GM12878 (cell line): ENCODE measurements around the gene SKOR2. TPM values are rescaled to one million over a fixed set of nuclear protein-coding genes. Genes with fewer than 3 reads are reported as not detected.

Experiments
- ATAC-seq: fragments of 200-7000 bp; cut with Tn5 transposase; 3 replicates; pipeline ENCODE4 v1.9.1; 2020; ENCODE audit warnings: mild to moderate bottlenecking, moderate library complexity
- BruUV-seq: library from RNA; stranded (reverse); fragments of 400-500 nt; replicated peaks from 2 replicates; lab custom pipeline; 2021; lab: Mats Ljungman, UMichigan
- CTCF ChIA-PET: fragments of 300-600 bp; sonication (Branson Sonifier 250); formaldehyde crosslinking; extraction: SDS; loops from one replicate; lab custom pipeline; 2021; ENCODE audit warnings: inconsistent platforms; lab: Yijun Ruan, JAX
- POLR2A ChIA-PET: fragments of 350-600 bp; formaldehyde crosslinking; extraction: SDS; loops from one replicate; lab custom pipeline; 2021; ENCODE audit warnings: inconsistent platforms; lab: Charles Lee
- RAD21 ChIA-PET: fragments of 300-600 bp; sonication (Branson Sonifier 250); formaldehyde crosslinking; loops from one replicate; lab custom pipeline; 2023; ENCODE audit warnings: antibody characterized with exemption; ENCODE audit not compliant: unreplicated experiment; lab: Charles Lee
- SMC1A ChIA-PET: fragments of 300-600 bp; sonication (Branson Sonifier 250); formaldehyde crosslinking; loops from one replicate; lab custom pipeline; 2023; ENCODE audit not compliant: unreplicated experiment, uncharacterized antibody; lab: Charles Lee
- DNase-seq: peaks from one replicate; pipeline ENCODE4 v3.0.0-alpha.2; 2011; ENCODE audit warnings: low read depth, low spot score
- FAIRE-seq: peaks from 3 replicates; lab custom pipeline; 2011; peaks lifted over from hg19 to GRCh38; lab: Jason Lieb, UNC
- H2AFZ ChIP-seq: 2 replicates; pipeline ENCODE4 v1.6.0; 2011; ENCODE audit warnings: low read depth, low read length, control low read depth; ENCODE audit not compliant: control insufficient read depth
- H3K27ac ChIP-seq: 2 replicates; pipeline ENCODE4 v1.5.1; 2011; ENCODE audit warnings: control low read depth; ENCODE audit not compliant: control insufficient read depth, insufficient read depth
- H3K27me3 ChIP-seq, 2 experiments: replicated peaks in 1 of 2; 2 replicates each; pipeline versions ENCODE4 v1.6.0 to v1.6.1; 2011; ENCODE audit warnings: low read length in 1 of 2; ENCODE audit not compliant: control insufficient read depth in 2 of 2, insufficient read depth in 2 of 2
- H3K36me3 ChIP-seq, 2 experiments: 2 replicates each; pipeline ENCODE4 v1.5.1; 2011; ENCODE audit warnings: low read length in 1 of 2; ENCODE audit not compliant: control insufficient read depth in 2 of 2, insufficient read depth in 2 of 2
- H3K4me1 ChIP-seq: 2 replicates; pipeline ENCODE4 v1.6.1; 2011; ENCODE audit warnings: mild to moderate bottlenecking, low read length, moderate library complexity, mixed read lengths; ENCODE audit not compliant: control insufficient read depth, insufficient read depth
- H3K4me2 ChIP-seq: 2 replicates; pipeline ENCODE4 v1.6.0; 2011; ENCODE audit warnings: control low read depth; ENCODE audit not compliant: control insufficient read depth, insufficient read depth
- H3K4me3 ChIP-seq: fragments of 200-600 bp; sonication (generic); 2 replicates; pipeline ENCODE4 v1.5.1; 2016
- H3K79me2 ChIP-seq: 2 replicates; pipeline ENCODE4 v1.6.0; 2011; ENCODE audit warnings: low read length; ENCODE audit not compliant: control insufficient read depth, insufficient read depth
- H3K9ac ChIP-seq: 2 replicates; pipeline ENCODE4 v1.8.0; 2011; ENCODE audit warnings: low read length, control low read depth, mixed read lengths; ENCODE audit not compliant: control insufficient read depth, insufficient read depth
- H3K9me3 ChIP-seq: replicated peaks from 3 replicates; pipeline ENCODE4 v1.5.1; 2011; ENCODE audit warnings: mild to moderate bottlenecking, low read length; ENCODE audit not compliant: control insufficient read depth, insufficient read depth
- H4K20me1 ChIP-seq: 2 replicates; pipeline ENCODE4 v1.6.0; 2011; ENCODE audit not compliant: control insufficient read depth, insufficient read depth
- ATF7 ChIP-seq: fragments of 450-650 bp; IDR thresholded peaks from 2 replicates; pipeline ENCODE4 v1.6.1; 2016; ENCODE audit warnings: low read depth, mild to moderate bottlenecking
- CBX3 ChIP-seq: fragments of 200-600 bp; sonication (generic); IDR thresholded peaks from 2 replicates; pipeline ENCODE4 v1.6.1; 2016; ENCODE audit warnings: low read depth, borderline replicate concordance
- HCFC1 ChIP-seq: fragments of 150-350 bp; IDR thresholded peaks from 2 replicates; pipeline ENCODE4 v1.6.1; 2014; ENCODE audit warnings: low read length
- KAT2A ChIP-seq: conservative IDR thresholded peaks from 2 replicates; pipeline ENCODE4 v1.6.1; 2011; ENCODE audit warnings: low read depth, low read length; ENCODE audit not compliant: control insufficient read depth
- NBN ChIP-seq: fragments of 450-650 bp; IDR thresholded peaks from 2 replicates; pipeline ENCODE4 v1.6.1; 2016
- NR2C1 ChIP-seq: fragments of 450-650 bp; IDR thresholded peaks from 2 replicates; pipeline ENCODE4 v1.6.1; 2017; ENCODE audit warnings: antibody characterized with exemption, mild to moderate bottlenecking, moderate library complexity
- NRF1 ChIP-seq: conservative IDR thresholded peaks from 2 replicates; pipeline ENCODE4 v1.6.1; 2011; ENCODE audit warnings: mild to moderate bottlenecking, low read depth, low read length, improper control_type of control experiment
- SPI1 ChIP-seq: IDR thresholded peaks from 2 replicates; pipeline ENCODE4 v1.6.1; 2011; ENCODE audit warnings: low read depth, mild to moderate bottlenecking, low read length, moderate library complexity, borderline replicate concordance; ENCODE audit not compliant: insufficient read depth
- STAT1 ChIP-seq: fragments of 450-650 bp; conservative IDR thresholded peaks from 2 replicates; pipeline ENCODE4 v1.6.1; 2014; ENCODE audit warnings: antibody characterized with exemption, mild to moderate bottlenecking
- SUZ12 ChIP-seq: fragments of 200-600 bp; sonication (generic); IDR thresholded peaks from one replicate; pipeline ENCODE4 v1.6.1; 2018; ENCODE audit warnings: antibody characterized with exemption, mild to moderate bottlenecking; ENCODE audit not compliant: unreplicated experiment
- ZNF274 ChIP-seq: IDR thresholded peaks from one replicate; pipeline ENCODE4 v1.8.0; 2011; ENCODE audit not compliant: insufficient read length, insufficient read depth
- WGBS: methylation state at CpG from one replicate; pipeline ENCODE4 v1.1.6; 2016; ENCODE audit warnings: low lambda C conversion rate; ENCODE audit not compliant: insufficient replicate concordance, insufficient coverage; ENCODE audit errors: missing lambda C conversion rate; 5-methylcytosine and 5-hydroxymethylcytosine counted together
- in situ Hi-C: fragments of 300-500 bp; cut with MboI; formaldehyde crosslinking; loops from 9 replicates; pipeline ENCODE4 v1.14.3; 2018; ENCODE audit warnings: mixed read lengths
- intact Hi-C: fragments of 100-400 bp; cut with micrococcal nuclease; formaldehyde crosslinking; loops from one replicate; pipeline ENCODE4 v1.14.2; 2022; ENCODE audit not compliant: unreplicated experiment
- polyA plus RNA-seq, 11 experiments: library from polyadenylated mRNA; depleted of rRNA in 4 of 11; unstranded in 6 of 11; stranded (reverse) in 5 of 11; fragments of >200 nt; fragmentation: Nextera tagmentation in 4 of 11; fragmentation: Illumina TruSeq in 1 of 11; extraction: Ambion mirVana in 4 of 11; extraction: Trizol in 1 of 11; gene quantifications; 1 replicate in 1 of 11; 2 replicates in 10 of 11; pipeline versions ENCODE4 v1.2.1 to v1.2.3, GENCODE V29; 2011 to 2016; ENCODE audit warnings: inconsistent platforms in 2 of 11, missing spikeins in 2 of 11, low read depth in 1 of 11
- total RNA-seq, 4 experiments: library from RNA; depleted of rRNA in 3 of 4; stranded (reverse); fragments of >200 nt in 3 of 4; fragmentation: Illumina TruSeq in 1 of 4; extraction: Trizol in 1 of 4; gene quantifications; 2 replicates each; pipeline versions ENCODE4 v1.2.1 to v1.2.3, GENCODE V29; 2013 to 2021
- TF ChIP-seq, protein P1 (sequence below): IDR thresholded peaks from 2 replicates; pipeline ENCODE4 v1.6.1; 2012; ENCODE audit warnings: mild to moderate bottlenecking, low read depth, low read length
- TF ChIP-seq, protein P2 (sequence below): fragments of 450-650 bp; IDR thresholded peaks from 2 replicates; pipeline ENCODE4 v1.6.1; 2018; ENCODE audit warnings: mild to moderate bottlenecking, low read depth, moderate library complexity; ENCODE audit not compliant: partially characterized antibody

The SKOR2 gene
- total and polyA plus RNA-seq, 10 of the 15 experiments (the other 5 are each of a cell fraction or from before 2014, with no cell fraction given), result not detected

DNA sequence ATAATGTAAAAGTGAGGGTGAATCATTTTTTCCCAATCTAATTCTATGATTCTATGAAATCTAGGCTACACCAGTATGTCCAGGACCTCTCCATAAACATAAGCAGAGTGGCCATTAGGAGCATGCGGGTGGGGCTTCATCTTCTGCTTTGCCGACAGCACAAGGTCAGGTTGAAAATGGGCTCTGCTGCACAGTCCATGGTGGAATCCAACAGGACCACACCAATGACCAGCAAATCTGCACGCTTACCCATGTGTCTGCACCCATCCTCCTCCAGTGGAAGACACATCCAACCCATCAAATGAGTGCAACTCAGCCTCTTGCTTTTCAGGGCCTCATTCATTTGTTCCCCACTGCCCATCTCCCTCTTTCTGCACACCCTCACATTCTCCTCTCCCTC, 43.3 kb upstream of the SKOR2 start:
- FAIRE-seq, result no peak

More for the DNA sequence above, 43.3 kb upstream of the SKOR2 start:
- H3K4me1 ChIP-seq, result no peaks in the 10 kb centered on the region
- CTCF ChIA-PET, result no interaction called here
- no peaks in the 10 kb centered on the region for H3K79me2 ChIP-seq
- no peak overlapping the region for H3K9ac ChIP-seq
- H3K9me3 ChIP-seq, result no peaks in the 10 kb centered on the region
- no peak overlapping the region for H3K27ac ChIP-seq
- POLR2A ChIA-PET, result no interaction called here
- whole genome bisulfite sequencing, result 67% methylated on average over 3 of the region's 3 CpGs
- TF ChIP-seq, protein P1, sequence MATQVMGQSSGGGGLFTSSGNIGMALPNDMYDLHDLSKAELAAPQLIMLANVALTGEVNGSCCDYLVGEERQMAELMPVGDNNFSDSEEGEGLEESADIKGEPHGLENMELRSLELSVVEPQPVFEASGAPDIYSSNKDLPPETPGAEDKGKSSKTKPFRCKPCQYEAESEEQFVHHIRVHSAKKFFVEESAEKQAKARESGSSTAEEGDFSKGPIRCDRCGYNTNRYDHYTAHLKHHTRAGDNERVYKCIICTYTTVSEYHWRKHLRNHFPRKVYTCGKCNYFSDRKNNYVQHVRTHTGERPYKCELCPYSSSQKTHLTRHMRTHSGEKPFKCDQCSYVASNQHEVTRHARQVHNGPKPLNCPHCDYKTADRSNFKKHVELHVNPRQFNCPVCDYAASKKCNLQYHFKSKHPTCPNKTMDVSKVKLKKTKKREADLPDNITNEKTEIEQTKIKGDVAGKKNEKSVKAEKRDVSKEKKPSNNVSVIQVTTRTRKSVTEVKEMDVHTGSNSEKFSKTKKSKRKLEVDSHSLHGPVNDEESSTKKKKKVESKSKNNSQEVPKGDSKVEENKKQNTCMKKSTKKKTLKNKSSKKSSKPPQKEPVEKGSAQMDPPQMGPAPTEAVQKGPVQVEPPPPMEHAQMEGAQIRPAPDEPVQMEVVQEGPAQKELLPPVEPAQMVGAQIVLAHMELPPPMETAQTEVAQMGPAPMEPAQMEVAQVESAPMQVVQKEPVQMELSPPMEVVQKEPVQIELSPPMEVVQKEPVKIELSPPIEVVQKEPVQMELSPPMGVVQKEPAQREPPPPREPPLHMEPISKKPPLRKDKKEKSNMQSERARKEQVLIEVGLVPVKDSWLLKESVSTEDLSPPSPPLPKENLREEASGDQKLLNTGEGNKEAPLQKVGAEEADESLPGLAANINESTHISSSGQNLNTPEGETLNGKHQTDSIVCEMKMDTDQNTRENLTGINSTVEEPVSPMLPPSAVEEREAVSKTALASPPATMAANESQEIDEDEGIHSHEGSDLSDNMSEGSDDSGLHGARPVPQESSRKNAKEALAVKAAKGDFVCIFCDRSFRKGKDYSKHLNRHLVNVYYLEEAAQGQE, result no peak
- no peak for TF ChIP-seq SUZ12
- TF ChIP-seq, protein P2, sequence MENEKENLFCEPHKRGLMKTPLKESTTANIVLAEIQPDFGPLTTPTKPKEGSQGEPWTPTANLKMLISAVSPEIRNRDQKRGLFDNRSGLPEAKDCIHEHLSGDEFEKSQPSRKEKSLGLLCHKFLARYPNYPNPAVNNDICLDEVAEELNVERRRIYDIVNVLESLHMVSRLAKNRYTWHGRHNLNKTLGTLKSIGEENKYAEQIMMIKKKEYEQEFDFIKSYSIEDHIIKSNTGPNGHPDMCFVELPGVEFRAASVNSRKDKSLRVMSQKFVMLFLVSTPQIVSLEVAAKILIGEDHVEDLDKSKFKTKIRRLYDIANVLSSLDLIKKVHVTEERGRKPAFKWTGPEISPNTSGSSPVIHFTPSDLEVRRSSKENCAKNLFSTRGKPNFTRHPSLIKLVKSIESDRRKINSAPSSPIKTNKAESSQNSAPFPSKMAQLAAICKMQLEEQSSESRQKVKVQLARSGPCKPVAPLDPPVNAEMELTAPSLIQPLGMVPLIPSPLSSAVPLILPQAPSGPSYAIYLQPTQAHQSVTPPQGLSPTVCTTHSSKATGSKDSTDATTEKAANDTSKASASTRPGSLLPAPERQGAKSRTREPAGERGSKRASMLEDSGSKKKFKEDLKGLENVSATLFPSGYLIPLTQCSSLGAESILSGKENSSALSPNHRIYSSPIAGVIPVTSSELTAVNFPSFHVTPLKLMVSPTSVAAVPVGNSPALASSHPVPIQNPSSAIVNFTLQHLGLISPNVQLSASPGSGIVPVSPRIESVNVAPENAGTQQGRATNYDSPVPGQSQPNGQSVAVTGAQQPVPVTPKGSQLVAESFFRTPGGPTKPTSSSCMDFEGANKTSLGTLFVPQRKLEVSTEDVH, result no peak
- no peak for TF ChIP-seq KAT2A
- no peak for TF ChIP-seq CBX3
- no peak for TF ChIP-seq ZNF274
- TF ChIP-seq STAT1, result no peak
- TF ChIP-seq SPI1, result no peak
- no peak for TF ChIP-seq NRF1
- no peak for TF ChIP-seq HCFC1
- TF ChIP-seq NBN, result no peak
- no peak for TF ChIP-seq ATF7
- TF ChIP-seq NR2C1, result no peak
- DNase-seq (no peak), ATAC-seq (no peak)
- in situ Hi-C loops (no loop called here), intact Hi-C loops (no loop called here)
- H4K20me1 ChIP-seq, result no peaks in the 10 kb centered on the region
- H3K4me3 ChIP-seq, result no peak overlapping the region
- H3K27me3 ChIP-seq, result no peaks in the 10 kb centered on the region
- no peaks in the 10 kb centered on the region for H3K36me3 ChIP-seq
- H2AFZ ChIP-seq, result no peak overlapping the region
- SMC1A ChIA-PET, result no interaction called here
- H3K4me2 ChIP-seq, result no peak overlapping the region
- RAD21 ChIA-PET, result no interaction called here
- BruUV-seq, result no TSS peak
